Activated T-cell treated with anti-CD3 and anti-CD28 coated beads for 48 hours (primary cell): ENCODE data around the gene NELL1.
"Not testable (repeated sequence)": the region's sequence is repeated elsewhere in the genome, so short reads cannot be mapped to it uniquely, and the experiment has no call there.

Experiments
- DNase-seq: peaks from one replicate; pipeline ENCODE4 v3.0.0-alpha.2; 2020; ENCODE audit warnings: low read depth

The NELL1 gene

GRCh38 chr11:21113876-21114275 is 444.5 kb downstream of the NELL1 start:
- DNase-seq, result no peak

- no peak for DNase-seq
These were observed 446.6 kb downstream of the NELL1 start for GRCh38 chr11:21116009-21116408.

- no peak for DNase-seq
These were observed 450.0 kb downstream of the NELL1 start for GRCh38 chr11:21119411-21119810.

- no peak for DNase-seq
These were observed 452.6 kb downstream of the NELL1 start for GRCh38 chr11:21121991-21122390.

GRCh38 chr11:21122523-21122922 is 453.1 kb downstream of the NELL1 start:
- DNase-seq, result no peak

GRCh38 chr11:21132146-21132720 is 462.8 kb downstream of the NELL1 start:
- no peak for DNase-seq

GRCh38 chr11:21133244-21133643 is 463.9 kb downstream of the NELL1 start:
- no peak for DNase-seq

GRCh38 chr11:21133722-21134121 is 464.3 kb downstream of the NELL1 start:
- DNase-seq, result no peak

GRCh38 chr11:21137803-21138202 is 468.4 kb downstream of the NELL1 start:
- no peak for DNase-seq

- not testable (repeated sequence) for DNase-seq
These were observed 472.2 kb downstream of the NELL1 start for GRCh38 chr11:21141557-21141956.

- DNase-seq, result no peak
These were observed 472.6 kb downstream of the NELL1 start for GRCh38 chr11:21142007-21142406.

- DNase-seq, result no peak
These were observed 475.1 kb downstream of the NELL1 start for GRCh38 chr11:21144531-21144930.

- no peak for DNase-seq
These were observed 479.0 kb downstream of the NELL1 start for GRCh38 chr11:21148376-21148775.

GRCh38 chr11:21160140-21160539 is 490.8 kb downstream of the NELL1 start:
- DNase-seq, result no peak

GRCh38 chr11:21169639-21170038 is 500.3 kb downstream of the NELL1 start:
- no peak for DNase-seq

GRCh38 chr11:21173476-21173875 is 504.1 kb downstream of the NELL1 start:
- no peak for DNase-seq

- no peak for DNase-seq
These were observed 505.4 kb downstream of the NELL1 start for GRCh38 chr11:21174781-21175180.

GRCh38 chr11:21177379-21177778 is 508.0 kb downstream of the NELL1 start:
- no peak for DNase-seq

GRCh38 chr11:21179770-21180169 is 510.4 kb downstream of the NELL1 start:
- no peak for DNase-seq

- DNase-seq, result no peak
These were observed 510.8 kb downstream of the NELL1 start for GRCh38 chr11:21180182-21180581.

- DNase-seq, result no peak
These were observed 516.6 kb downstream of the NELL1 start for GRCh38 chr11:21185959-21186358.

- DNase-seq, result no peak
These were observed 520.8 kb downstream of the NELL1 start for GRCh38 chr11:21190181-21190580.

- DNase-seq, result no peak
These were observed 526.6 kb downstream of the NELL1 start for GRCh38 chr11:21195995-21196394.

GRCh38 chr11:21198498-21198897 is 529.1 kb downstream of the NELL1 start:
- no peak for DNase-seq

- no peak for DNase-seq
These were observed 535.8 kb downstream of the NELL1 start for GRCh38 chr11:21205205-21205604.
